HG03469 (cell line): ENCODE data around the gene IFNL1.
"Not testable (repeated sequence)": the region's sequence is repeated elsewhere in the genome, so short reads cannot be mapped to it uniquely, and the experiment has no call there.

Experiments used
- ATAC-seq: cut with Tn5 transposase; IDR thresholded peaks from one replicate; pipeline ENCODE4 v1.9.1; 2021; ENCODE audit warnings: mild to moderate bottlenecking, moderate library complexity, moderate number of reproducible peaks; ENCODE audit not compliant: unreplicated experiment

IFNL1 gene

DNA sequence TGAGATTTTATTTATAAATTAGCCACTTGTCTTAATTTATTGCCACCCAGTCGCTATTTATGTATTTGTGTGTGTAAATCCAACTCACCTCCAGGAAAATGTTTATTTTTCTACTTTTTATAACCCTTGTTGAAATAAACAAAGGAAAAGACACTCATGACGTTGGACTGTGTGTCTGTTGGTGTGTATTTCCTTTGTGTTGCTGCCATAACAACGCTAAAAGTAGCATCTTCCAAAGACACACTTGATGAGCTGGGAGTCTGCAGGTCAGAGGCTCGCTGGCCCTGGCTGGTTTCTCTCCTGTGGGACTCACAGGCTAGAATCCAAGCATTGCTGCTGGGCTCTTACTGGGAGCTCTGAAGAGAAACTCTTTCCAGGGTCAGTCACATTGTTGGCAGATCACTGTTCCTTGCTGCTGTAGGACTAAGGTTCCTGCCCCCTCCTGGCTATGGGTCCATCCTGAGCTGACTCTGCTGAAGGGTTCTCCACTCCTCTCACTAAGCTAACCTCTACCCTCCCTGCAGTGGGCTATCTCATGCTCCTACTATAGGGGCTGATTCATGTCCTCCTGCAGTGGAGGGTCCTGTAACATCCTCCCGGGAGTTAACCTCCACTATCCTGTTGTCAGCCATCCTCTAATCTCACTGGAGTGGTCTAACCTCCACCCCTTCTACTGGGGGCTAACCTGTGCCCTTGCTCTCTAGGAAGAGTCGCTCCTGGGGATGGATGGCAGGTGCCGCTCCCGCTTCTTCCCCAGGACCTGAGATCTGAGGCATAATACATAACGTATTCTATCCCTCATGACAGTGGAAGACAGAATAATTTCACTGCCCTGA is 26.0 kb upstream of the IFNL1 start:
- ATAC-seq = no peak

DNA sequence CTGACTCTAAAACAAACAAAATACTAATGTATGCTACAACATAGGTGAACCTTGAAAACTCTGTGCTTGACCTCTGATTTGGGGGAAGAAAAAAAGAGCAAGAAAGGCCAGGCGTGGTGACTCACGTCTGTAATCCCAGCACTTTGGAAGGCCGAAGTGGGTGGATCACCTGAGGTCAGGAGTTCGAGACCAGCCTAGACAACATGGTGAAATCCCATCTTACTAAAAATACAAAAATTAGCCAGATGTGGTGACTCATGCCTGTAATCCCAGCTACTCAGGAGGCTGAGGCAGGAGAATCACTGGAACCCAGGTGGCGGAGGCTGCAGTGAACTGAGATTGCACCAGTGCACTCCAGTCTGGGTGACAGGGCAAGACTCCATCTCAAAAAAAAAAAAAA is 22.3 kb upstream of the IFNL1 start:
- ATAC-seq = not testable (repeated sequence)

DNA sequence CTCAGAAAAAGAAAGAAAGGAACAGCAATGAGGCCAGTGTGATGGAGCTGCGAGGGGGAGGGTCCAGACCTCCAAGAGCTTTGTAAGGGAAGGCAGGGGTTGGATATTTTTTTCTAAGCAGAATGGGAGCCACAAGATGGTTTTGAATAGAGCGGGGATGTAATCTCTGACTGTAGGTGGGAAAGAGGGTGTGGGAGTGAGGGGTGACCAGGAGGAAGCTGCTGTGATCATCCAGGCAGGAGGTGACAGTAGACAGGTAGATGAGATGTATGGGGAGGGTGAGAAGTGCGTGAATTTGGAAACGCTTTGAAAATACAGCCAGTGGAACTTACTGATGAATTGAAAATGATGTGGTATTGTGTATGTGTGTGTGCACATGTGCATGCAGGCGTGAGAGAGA is 20.6 kb upstream of the IFNL1 start:
- ATAC-seq = no peak

DNA sequence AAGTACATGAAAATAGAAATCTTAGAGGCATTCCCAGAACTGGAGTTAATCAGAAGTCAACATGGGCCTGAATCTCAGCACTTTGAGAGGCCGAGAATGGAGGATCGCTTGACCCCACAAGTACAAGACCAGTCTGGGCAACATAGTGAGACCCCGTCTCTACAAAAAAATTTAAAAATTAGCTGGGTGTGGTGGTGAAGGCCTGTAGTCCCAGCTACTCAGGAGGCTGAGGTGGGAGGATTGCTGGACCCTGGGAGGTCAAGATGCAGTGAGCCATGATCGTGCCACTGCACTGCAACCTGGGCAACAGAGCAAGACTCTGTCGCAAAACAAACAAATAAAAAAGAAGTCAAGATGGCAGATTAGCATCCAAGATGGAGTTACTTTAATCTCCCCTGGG is 19.5 kb upstream of the IFNL1 start:
- no peak for ATAC-seq

DNA sequence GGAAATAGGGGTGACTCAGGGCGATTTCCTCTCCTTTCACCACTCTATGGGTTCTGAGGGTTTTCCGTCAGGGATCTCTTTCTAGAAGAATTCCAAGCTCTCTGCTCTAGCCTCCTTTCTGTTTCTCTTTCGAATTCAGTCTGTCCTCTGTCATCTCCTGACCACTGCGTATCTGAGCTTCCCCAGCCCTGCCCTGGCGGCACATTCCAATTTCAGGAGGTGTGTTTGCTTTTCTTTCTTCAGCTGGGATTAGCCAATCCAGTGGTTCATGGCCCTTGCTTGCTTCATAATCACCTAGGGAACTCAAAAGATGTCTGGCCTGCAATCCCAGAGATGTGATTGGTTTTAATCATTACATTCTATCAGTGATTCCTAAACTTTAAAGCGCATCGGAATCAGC is 18.6 kb upstream of the IFNL1 start:
- ATAC-seq = no peak

DNA sequence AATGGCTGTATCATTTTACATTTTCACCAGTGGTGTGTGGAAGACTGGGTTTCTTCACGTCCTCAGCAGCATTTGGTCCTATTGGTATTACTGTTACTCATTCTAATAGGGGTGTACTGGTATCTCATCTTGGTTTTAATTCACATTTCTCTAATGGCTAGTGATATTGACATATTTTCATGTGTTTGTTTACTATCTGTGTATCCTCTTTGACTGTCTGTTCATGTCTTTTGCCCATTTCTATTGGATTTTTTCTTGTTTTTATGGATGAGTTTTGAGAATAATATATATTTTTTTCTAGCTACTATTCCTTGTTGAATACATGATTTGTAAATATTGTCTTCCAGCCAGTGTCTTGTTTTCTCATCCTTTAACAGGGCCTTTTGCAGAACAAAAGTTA is 14.2 kb upstream of the IFNL1 start:
- no peak for ATAC-seq

DNA sequence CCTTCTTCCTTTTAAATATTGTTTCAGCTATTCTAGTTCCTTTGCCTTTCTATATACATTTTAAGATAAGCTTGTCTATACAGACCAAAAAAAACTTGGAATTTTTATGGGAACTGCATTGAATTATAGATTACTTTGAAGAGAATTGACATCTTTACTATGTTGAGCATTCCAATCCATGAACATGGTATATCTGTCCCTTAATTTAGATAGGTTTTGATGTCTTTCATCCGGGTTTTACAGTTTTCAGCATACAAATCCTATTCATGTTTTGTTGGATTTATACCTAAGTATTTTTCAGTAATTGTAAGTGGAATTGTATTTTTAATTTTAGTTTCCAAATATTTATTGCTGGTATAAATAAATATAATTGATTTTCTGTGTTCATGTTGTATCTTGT is 12.2 kb upstream of the IFNL1 start:
- no peak for ATAC-seq

DNA sequence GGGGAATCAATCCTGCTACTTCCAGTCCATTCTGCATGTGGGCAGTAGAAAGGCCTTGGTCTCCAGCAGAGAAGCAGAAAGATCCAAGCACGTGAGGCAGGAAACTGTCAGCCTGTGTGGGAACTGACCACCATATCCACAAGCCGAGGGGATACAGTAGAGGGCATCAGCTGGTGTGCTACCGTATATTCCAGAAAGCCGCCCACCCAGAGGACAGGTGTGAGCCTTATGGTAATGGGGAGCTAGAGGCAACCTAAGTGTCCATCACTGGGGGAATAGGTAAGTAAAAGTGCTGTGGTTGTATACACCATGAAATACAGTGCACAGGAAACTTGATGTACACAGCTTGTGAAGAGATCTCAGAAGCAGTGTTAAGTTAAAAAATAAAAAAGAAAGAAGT is 2.8 kb upstream of the IFNL1 start:
- no peak for ATAC-seq

DNA sequence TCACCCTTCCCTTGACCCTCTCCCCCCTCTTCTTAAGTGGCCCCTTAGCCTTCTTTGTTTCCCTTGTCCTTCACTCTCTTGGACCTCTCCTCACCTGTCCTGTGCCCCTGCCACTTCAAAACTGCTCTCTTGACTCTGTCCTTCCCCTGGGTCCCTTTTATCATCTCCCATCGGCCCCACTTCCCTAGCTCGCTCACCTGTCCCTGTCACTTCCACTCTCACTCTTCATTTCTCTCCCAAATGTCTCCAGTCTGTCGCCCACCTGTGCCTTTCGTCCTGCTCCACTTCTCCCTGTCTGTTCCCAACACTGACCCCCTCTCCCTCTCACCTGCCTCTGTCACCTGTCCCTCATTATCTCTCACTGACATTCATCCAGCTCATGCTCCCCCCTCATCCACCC is 699 bp downstream of the IFNL1 start:
- no peak for ATAC-seq

DNA sequence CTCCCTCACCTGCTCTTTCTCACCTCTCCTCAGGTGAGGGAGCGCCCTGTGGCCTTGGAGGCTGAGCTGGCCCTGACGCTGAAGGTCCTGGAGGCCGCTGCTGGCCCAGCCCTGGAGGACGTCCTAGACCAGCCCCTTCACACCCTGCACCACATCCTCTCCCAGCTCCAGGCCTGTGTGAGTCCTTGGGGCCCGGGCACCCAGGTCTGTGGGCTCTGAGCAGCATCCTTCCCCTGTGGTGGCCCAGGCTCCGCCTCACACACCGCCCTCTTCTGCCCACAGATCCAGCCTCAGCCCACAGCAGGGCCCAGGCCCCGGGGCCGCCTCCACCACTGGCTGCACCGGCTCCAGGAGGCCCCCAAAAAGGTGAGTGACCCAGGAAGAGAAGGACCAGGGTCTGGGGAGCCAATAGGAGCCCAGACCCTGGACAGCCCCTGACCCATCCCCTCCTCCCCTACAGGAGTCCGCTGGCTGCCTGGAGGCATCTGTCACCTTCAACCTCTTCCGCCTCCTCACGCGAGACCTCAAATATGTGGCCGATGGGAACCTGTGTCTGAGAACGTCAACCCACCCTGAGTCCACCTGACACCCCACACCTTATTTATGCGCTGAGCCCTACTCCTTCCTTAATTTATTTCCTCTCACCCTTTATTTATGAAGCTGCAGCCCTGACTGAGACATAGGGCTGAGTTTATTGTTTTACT is 1.9 kb downstream of the IFNL1 start:
- no peak for ATAC-seq

DNA sequence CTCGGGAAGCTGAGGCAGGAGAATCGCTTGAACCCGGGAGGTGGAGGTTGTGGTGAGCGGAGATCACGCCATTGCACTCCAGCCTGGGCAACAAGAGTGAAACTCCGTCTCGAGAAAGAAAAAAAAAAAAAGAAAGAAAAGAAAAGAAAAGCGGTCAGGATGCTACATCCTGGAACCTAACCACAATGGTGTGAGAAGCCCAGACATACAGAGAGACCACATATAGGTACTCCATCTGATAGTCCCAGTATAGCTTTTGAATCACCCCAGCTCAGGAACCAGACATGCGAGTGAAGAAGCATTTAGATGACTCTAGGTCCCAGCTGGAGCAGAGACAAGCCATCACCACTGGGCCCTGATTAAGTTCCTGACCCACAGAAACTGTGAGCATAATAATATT is 3.2 kb downstream of the IFNL1 start:
- ATAC-seq = no peak

DNA sequence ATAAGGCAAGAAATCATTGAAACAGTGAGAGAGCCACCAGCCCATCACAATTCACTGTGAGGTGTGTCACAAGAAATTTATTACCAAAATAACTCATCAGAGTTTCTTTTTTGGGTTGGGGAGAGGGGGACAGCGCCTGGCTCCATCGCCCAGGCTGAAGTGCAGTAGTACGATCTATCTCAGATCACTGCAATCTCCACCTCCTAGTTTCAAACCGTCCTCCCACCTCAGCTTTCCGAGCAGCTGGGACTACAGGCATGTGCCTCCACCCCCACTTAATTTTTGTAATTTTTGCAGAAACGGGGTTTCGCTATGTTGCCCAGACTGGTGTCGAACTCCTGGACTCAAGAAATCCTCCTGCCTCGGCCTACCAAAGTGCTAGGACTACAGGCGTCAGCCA is 3.6 kb downstream of the IFNL1 start:
- ATAC-seq = no peak

DNA sequence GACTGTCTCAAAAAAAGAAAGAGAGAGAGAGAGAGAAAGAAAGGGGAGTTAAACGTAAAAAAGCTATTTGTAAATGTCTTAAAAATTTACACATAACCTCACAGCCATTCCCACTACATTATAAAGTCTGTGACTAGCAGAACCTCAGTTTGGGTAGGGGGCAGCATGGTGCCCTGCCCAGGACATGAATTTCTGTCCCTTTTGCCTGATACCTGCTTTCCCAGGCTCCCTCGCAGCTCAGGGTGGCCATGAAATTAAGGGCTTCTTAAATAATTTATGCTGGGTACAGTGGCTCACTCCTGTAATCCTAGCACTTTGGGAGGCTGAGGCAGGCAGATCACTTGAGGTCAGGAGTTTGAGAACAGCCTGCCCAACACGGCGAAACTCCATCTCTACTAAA is 4.8 kb downstream of the IFNL1 start:
- no peak for ATAC-seq

DNA sequence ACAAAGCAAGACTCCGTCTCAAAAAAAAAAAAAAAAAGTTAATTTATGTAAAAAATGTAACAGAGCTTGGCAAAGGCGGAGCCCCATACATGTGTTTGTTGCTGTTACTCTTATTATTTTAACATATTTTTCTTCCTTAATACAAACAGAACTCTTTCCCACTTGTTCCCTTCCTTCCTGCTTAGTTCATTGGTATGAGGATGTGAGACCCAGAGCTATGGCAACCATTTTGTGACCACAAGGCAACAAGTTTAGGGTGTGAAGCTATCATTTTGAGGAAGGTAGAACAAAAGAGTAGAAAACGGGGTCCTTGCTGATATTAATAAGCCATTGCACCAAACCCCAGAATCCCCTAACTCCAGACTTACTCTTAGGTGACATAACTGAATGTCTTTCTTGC is 5.4 kb downstream of the IFNL1 start:
- no peak for ATAC-seq

DNA sequence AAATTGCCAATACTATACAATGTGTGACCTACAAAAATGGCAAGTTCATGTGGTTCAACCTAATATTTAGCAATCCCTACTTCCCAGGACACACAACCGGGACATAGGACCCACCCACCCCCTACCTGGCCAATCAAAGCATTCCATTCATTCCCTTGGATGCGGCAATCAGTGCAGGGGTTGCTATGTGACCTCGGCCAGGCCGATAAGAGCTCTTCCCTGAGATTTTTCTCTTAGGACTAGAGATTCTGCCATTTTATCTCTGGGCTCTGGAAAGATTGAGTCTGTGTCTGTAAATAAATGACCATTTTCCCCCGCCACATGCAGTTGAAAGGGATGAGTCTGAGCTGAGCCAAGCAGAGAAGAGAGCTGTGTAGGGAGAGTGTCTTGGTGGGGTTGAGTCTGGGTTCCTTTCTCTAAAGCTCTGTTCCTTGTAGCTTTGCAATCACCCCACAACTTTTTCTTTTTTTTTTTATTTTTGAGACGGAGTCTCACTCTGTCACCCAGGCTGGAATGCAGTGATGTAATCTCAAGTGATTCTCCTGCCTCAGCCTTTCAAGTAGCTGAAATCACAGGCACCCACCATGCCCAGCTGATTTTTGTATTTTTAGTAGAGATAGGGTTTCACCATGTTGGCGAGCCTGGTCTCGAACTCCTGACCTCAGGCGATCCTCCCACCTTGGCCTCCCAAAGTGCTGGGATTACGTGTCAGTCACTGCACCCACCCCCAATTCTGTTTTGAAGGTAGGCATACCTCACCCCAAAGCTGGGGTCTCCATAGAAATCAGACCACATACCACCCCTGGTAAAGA is 7.4 kb downstream of the IFNL1 start:
- no peak for ATAC-seq

DNA sequence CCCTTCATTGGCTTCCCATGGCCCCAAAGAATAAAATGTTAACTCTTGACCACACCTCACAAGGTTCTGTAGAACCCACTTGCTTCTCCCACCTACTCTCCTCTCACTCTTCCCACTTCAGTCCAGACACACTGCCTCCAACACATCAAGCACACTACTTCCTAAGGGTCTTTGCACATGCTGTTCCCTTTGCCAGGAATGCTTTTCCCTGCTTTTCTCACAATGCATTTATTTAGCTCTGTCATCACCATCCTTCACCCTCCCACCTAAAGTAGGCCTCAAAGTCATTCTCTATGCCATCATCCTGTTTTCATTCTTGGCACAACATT is 7.9 kb downstream of the IFNL1 start:
- no peak for ATAC-seq

DNA sequence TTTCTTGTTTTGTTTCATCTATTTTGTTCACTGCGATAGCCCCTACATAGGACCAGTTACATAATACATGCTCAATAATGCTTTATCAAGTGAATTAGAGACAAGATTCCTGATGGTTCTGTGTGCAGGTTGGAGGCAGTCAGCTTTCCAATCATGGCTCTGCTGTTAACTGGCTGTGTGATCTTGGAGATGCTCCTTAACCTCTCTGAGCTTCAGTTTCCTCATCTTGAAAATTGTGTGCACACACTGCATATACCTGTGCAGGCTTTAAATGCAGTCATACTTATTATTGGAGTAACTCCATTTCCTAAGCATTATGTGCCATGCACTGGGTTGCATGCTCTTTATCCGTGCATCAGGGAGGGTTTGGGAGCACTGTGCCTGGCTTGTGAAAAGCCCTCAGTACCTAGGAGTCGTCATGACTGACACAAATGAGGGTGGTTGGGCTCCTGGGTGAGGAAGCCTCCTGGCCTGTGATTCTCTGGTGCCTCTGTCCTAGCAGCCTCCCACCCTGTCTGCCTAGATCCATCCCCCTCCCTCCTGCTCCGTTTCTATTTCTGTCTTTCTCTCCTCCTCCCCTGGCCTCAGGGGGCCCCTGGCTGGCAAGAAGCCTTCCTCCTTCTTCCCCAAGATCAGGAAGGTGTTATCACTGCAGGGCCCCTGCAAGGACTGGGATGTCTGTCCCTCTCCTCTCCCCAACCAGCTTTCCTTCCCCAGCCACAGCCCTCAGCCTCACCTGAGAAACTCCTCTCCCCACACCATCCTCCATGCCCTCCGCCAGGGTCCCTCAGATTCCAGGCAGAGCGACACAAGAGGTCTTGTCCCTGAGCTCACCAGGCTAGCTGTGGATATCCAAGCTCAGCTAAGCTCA is 8.7 kb downstream of the IFNL1 start:
- ATAC-seq = no peak

DNA sequence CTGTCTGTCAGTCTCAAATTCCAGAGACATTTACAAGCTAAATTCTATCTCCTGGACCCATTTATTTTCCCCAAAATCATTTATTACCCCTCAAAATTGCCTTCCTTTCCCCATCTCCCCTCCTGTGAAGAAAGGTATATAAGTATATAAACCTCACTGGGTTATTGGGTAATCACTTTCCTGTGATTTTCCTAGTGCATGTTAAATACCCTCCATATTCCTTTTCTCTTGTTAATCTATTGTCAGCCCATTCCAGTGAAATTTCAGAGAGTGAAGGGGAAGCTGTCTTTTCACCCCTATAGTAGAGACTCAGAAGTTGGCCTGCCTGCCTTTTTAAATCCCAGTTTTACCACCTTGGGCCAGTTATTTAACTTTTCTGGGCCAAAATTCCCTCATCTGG is 9.9 kb downstream of the IFNL1 start:
- no peak for ATAC-seq

DNA sequence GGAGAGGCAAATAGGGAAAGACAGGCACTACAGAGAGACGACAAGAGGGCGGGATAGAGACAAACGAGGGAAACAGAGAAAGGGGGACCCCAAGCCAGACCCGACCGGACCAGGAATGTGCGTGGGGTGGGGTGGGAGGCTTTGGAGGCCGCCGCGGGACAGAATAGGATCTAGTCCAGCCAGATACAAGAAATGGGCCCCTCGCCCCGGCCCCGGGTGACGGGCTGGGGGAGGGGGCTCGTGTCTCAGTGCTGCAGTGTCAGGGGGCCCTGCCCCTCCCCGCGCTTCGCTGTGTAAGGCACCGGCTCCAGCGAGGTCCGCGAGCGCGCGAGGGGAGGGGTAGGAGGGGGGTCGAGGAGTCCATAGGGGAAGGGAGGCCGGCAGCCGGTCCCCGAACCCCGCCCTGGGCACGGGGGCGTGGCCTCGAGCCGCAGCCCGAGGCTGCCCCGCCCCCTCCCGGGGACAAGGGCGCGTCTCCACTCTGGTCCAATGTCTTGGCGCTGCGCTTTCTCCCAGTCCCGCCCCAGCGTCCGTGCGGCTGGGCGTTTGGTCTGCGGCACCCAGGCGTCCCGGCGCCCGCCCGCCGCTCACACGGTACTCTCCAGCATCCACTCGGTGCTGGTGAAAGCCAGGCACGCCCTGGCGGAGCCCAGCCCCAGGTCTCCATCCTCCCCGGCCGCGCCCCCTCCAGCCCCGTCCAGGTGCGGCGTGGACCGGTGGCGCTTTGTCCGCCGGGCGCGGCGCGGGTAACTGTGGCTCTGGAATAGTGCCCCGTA is 11.0 kb downstream of the IFNL1 start:
- no peak for ATAC-seq
